Uterus (tissue), 2 donors: ENCODE measurements around the gene CHGA.

ENCODE experiments used
- POLR2A ChIP-seq, 2 donors: fragments of 450-650 bp; IDR thresholded peaks; one replicate each; pipeline ENCODE4 v1.6.1; 2016; ENCODE audit warnings: antibody characterized with exemption in 2 of 2, mild to moderate bottlenecking in 1 of 2, moderate library complexity in 1 of 2
- TF ChIP-seq, protein P1 (sequence below), 4 experiments: fragments of 200-600 bp in 2 of 4; fragments of 450-650 bp in 2 of 4; sonication (generic) in 2 of 4; IDR thresholded peaks; one replicate each; pipeline ENCODE4 v1.5.1; 2016 to 2019; ENCODE audit warnings: antibody characterized with exemption in 4 of 4, mild to moderate bottlenecking in 2 of 4, moderate library complexity in 1 of 4

DNA sequence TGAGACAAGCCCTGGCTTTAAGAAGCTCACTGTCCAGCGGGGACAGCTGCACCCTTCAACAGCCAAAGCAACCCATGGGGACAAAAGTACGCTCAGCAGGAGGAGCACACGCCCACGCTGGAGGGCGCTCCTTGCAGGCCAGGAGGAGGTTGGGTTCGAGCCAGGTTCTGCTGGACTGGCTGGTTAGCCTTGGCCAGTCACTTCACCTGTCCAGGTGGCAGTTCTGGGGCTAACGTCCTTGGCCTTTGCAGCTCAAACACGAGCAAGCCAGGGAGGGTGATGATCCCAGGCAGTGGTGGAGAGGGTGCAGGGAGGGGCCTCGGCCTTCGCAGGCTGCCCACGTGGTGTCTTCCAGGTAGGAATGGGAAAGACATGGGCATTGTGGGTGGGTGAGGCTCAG is 13.1 kb downstream of the CHGA start:
- TF ChIP-seq, protein P1, sequence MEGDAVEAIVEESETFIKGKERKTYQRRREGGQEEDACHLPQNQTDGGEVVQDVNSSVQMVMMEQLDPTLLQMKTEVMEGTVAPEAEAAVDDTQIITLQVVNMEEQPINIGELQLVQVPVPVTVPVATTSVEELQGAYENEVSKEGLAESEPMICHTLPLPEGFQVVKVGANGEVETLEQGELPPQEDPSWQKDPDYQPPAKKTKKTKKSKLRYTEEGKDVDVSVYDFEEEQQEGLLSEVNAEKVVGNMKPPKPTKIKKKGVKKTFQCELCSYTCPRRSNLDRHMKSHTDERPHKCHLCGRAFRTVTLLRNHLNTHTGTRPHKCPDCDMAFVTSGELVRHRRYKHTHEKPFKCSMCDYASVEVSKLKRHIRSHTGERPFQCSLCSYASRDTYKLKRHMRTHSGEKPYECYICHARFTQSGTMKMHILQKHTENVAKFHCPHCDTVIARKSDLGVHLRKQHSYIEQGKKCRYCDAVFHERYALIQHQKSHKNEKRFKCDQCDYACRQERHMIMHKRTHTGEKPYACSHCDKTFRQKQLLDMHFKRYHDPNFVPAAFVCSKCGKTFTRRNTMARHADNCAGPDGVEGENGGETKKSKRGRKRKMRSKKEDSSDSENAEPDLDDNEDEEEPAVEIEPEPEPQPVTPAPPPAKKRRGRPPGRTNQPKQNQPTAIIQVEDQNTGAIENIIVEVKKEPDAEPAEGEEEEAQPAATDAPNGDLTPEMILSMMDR (IDR thresholded peaks at IDR 0.05) = no peak
- no peak for TF ChIP-seq POLR2A (IDR thresholded peaks at IDR 0.05)
